ENCODE results near the gene XPOT.

The XPOT gene

DNA sequence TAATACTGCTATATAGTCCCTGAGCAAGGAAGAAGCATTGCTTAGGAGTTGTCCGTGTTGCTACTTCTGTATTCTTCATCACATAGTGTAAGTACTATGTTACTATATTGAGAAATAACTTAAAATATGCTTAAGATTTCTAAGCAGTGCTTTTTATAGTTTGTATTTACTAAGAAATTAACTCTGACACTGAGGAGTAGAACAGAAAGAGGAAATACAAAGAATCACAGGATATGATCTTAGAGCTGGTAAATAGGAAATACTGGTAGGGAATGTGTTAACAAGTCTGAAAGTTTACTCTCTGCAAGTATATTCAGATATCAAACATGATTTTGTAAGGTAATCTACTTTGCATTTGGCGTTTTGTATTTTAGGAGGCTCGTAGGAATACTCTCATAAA, 15.5 kb downstream of the XPOT start:
- DNase-seq: no peak

- no peak for DNase-seq
Measured at GRCh38 chr12:64427988-64428387, 23.8 kb downstream of the XPOT start.

- DNase-seq: no peak
Measured at GRCh38 chr12:64428956-64429355, 24.8 kb downstream of the XPOT start.

GRCh38 chr12:64430886-64431285, 26.7 kb downstream of the XPOT start:
- DNase-seq: no peak

- DNase-seq: no peak
Measured at GRCh38 chr12:64431791-64432190, 27.6 kb downstream of the XPOT start.

DNA sequence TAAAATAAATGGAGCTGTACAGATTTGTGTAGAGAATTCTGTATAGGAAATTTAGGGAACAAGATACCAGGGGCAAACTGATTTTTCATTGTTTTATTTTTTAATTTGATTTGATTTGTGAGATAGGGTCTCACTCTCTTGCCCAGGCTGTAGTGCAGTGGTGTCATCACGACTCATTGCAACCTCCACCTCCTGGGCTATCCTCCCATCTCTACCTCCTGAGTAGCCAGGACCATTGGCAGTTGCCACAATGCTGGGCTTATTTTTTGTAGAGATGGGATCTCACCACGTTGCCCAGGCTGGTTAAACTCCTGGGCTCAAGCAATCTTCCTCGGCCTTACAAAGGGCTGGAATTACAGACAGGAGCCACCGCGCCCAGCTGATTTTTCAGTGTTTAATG, 29.7 kb downstream of the XPOT start:
- DNase-seq: no peak

- no peak for DNase-seq
Measured at GRCh38 chr12:64440100-64440499, 35.9 kb downstream of the XPOT start.

- DNase-seq: no peak
Measured at GRCh38 chr12:64445490-64445889, 41.3 kb downstream of the XPOT start.

GRCh38 chr12:64446295-64446694, 42.1 kb downstream of the XPOT start:
- DNase-seq: no peak

- no peak for DNase-seq
Measured at GRCh38 chr12:64450057-64450640, 46.0 kb downstream of the XPOT start.

DNA sequence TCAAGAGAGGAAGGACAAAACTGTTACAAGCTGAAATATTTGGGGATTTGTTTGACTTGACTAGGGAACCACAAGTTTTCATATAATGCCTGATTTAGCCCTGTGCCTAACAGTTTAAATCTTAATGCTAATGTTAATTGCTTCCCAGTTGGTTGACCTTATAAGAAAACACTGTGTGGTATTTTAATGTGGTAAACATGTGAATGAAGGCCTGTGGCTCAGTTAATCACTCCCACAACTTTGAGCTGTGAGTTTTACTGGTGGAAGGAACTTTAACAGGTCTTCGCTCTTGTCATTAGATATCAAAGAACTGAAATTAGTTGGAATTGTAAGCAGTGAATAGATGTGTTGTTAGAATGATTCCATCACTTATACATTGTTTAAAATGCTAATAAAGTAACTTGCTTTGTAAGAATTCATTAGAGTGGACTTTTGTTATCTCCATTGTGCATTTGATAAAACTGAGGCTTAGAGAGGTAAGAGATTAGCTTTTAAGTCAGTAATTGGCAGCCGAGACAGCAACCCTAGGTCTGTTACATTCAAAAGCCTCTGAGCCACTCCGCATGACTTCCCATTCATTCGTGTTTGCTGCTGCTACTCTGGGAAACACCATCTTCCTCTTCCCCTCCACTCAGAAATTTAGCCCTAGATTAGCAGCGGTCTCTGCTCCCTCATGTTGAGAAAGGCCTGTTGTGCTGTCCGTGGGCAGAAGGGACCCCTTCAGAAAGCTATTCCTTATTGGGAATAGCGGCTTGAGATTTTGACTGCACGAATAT, 46.7 kb downstream of the XPOT start:
- DNase-seq: no peak

GRCh38 chr12:64451687-64452558, 47.7 kb downstream of the XPOT start, which contains the start of gene TBK1:
TBK1 (plus strand) TSS chr12:64452120; CDS start chr12:64455871, 3,751 bp downstream.
- DNase-seq: peak; percentile 49

- no peak for DNase-seq
Measured at GRCh38 chr12:64452559-64453329, 48.6 kb downstream of the XPOT start.

DNA sequence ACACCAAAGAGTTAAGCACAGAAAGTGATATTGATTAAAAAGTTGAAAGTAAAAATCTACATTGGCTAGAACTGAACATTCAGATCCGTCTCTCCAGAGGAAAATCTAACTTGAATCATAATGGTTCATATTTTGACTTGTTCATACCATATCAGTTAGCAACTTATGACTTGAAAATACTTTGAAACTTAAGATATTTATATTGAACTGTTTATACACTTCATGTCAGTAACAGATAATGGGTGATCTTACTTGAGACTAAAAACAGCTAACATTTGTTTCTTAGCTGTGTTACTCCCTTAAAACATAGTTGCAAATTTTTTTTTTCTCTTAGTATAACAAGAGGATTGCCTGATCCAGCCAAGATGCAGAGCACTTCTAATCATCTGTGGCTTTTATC, 51.3 kb downstream of the XPOT start:
- DNase-seq: no peak

DNA sequence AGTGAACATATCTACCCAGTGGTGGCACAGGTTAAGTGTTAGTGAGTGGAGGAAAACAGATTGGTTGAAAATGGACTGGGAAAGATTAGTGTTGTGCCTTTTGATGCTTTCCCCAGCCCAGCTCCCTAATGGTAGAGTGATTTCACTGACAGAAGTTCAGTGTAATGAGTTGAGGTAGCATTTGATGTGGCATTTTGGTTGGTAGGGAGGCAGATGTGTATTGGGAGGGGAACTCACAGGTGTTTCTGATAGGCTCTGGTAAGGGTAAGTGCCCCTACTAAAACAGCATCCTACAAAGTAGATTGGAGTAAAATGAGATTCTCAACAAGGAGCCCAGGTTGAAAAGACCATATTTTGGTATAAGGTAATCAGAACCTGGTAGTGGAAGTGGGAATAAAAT, 51.9 kb downstream of the XPOT start:
- no peak for DNase-seq

DNA sequence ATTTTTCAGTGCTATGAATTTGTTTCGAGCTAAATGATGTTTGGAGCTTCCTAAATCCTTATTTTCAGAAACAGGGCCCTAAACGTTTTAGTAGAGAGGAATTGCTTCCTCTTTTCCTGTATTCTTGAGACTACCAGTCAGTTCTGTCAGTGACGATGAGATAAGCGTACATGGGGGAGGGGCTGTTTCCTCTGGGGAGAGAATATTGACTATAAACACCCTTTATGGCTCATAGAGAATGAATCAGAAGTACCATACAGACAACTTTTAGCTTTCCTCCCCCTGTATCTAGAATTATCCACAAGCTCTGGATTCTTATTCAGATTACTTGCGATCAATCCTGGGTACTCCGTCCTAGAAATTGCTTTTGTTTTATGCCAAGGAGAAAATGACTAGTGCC, 52.8 kb downstream of the XPOT start:
- no peak for DNase-seq

DNA sequence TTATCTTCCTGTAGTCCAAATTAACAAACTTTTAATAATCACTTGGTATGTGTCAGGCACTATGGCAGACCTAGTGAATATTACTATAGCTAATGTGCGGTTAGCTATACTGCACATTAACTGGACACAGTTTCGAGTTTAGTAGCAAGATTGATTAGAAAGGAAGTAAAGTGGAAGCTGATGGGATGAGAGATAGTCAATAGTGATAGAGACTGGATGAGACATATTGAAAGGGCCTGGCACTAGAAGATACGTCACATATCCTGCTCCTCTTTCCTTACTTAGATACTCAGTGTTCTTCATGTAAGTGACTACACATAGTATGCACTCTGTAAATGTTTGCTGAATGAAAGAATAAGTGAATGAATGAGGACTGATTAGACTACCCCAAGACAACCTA, 53.3 kb downstream of the XPOT start:
- no peak for DNase-seq

GRCh38 chr12:64457923-64458322, 53.7 kb downstream of the XPOT start:
- no peak for DNase-seq

DNA sequence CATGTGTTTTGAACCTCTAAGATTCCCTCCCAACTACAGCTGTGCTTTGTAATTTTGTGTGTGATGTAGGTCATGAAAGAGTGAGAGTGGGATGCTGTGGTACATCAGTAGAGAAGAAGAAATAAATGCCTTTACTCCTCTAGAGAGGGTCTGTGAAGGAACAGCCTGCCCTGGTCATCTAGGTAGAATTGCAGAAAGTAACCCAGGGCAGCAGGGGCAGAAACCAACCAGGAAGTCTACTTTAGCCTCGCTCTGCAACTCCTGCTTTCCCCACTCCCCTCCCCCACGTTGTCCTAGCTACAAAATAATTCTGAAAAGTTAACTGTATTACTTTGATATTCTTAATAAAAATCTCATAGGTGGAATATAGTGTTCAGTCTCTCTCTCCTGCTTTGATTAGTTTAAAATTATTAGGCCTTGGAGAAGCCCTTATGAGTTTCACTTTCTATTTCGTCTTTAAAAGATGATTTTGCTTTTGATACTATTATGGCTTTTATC, 55.3 kb downstream of the XPOT start:
- no peak for DNase-seq

DNA sequence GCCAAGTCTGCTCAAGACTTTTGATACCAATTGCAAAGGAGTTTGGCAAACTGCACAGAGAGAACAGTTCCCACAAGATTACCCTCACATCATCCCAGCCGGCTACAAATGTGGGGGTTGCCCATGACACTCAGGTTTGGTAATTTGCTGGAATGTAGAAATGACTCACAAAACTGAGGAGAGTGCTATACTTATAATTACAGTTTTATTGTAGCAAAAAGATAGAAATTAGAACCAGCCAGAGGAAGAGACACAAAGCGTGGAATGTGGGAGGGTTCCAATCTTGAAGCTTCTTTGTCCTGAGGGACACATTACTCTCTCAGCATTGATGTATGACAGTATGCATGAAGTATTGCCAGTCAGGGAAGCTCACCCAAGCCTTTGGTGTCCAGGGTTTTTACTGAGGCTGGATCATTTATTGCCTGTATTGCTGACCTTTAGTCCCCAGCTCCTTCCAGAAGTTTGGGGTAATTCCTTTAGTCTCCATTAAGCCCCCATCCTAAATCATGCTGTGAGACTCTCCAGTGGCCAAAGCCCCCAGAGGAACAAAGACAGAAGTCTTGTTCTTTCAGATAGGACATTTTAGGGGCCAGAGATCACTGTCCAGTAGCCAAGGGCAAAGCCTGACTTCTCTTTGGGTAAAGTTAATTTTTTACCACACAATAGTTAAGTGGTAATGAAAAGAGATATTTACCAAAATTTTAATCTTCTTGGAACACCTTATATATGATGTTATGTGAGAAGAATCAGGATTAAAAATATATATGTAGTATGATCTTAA, 57.6 kb downstream of the XPOT start:
- no peak for DNase-seq

- no peak for DNase-seq
Measured at GRCh38 chr12:64466178-64466577, 62.0 kb downstream of the XPOT start.

- no peak for DNase-seq
Measured at GRCh38 chr12:64468966-64469365, 64.8 kb downstream of the XPOT start.
